ENCODE data around the gene CHD6.

CHD6 gene

GRCh38 chr20:41643504-41643938, 25.3 kb upstream of the CHD6 start:
- H3K27me3 ChIP-seq (ENCODE audit: insufficient read depth, low read length) = peaks cover 57% of the 10 kb centered on the region
- H3K36me3 ChIP-seq (ENCODE audit: insufficient read depth, low read length) = no peaks in the 10 kb centered on the region
- H2AFZ ChIP-seq (ENCODE audit: low read length, unreplicated experiment) = no peak overlapping the region
- no peak overlapping the region for H3K27ac ChIP-seq (ENCODE audit: low read depth, low read length)
- no peak overlapping the region for H3K4me3 ChIP-seq (ENCODE audit: low read depth, low read length)
- peaks cover 6% of the 10 kb centered on the region for H3K4me1 ChIP-seq (ENCODE audit: control insufficient read depth, insufficient read depth, low read length, unreplicated experiment)
- H3K79me2 ChIP-seq (ENCODE audit: control insufficient read depth, insufficient read depth, low read length, unreplicated experiment) = no peaks in the 10 kb centered on the region

- Histone ChIP-seq H3K79me2 (ENCODE audit: control insufficient read depth, insufficient read depth, low read length, unreplicated experiment) (no peaks in the 10 kb centered on the region), H3K4me3 (ENCODE audit: low read depth, low read length) (no peak overlapping the region), H3K27ac (ENCODE audit: low read depth, low read length) (no peak overlapping the region), H2AFZ (ENCODE audit: low read length, unreplicated experiment) (no peak overlapping the region), H3K4me1 (ENCODE audit: control insufficient read depth, insufficient read depth, low read length, unreplicated experiment) (peaks cover 6% of the 10 kb centered on the region), H3K27me3 (ENCODE audit: insufficient read depth, low read length) (peaks cover 53% of the 10 kb centered on the region), H3K36me3 (ENCODE audit: insufficient read depth, low read length) (no peaks in the 10 kb centered on the region)
These were observed 21.5 kb upstream of the CHD6 start for GRCh38 chr20:41639630-41640029.

- no peaks in the 10 kb centered on the region for H3K79me2 ChIP-seq (ENCODE audit: control insufficient read depth, insufficient read depth, low read length, unreplicated experiment)
- H3K27ac ChIP-seq (ENCODE audit: low read depth, low read length) = no peak overlapping the region
- peaks cover 49% of the 10 kb centered on the region for H3K27me3 ChIP-seq (ENCODE audit: insufficient read depth, low read length)
- no peak overlapping the region for H2AFZ ChIP-seq (ENCODE audit: low read length, unreplicated experiment)
- peaks cover 2% of the 10 kb centered on the region for H3K4me1 ChIP-seq (ENCODE audit: control insufficient read depth, insufficient read depth, low read length, unreplicated experiment)
- no peaks in the 10 kb centered on the region for H3K36me3 ChIP-seq (ENCODE audit: insufficient read depth, low read length)
- H3K4me3 ChIP-seq (ENCODE audit: low read depth, low read length) = no peak overlapping the region
These were observed 20.3 kb upstream of the CHD6 start for GRCh38 chr20:41638456-41638855.

- Histone ChIP-seq H3K79me2 (ENCODE audit: control insufficient read depth, insufficient read depth, low read length, unreplicated experiment) (no peaks in the 10 kb centered on the region), H3K27ac (ENCODE audit: low read depth, low read length) (no peak overlapping the region), H3K4me3 (ENCODE audit: low read depth, low read length) (no peak overlapping the region), H3K36me3 (ENCODE audit: insufficient read depth, low read length) (no peaks in the 10 kb centered on the region), H3K27me3 (ENCODE audit: insufficient read depth, low read length) (peaks cover 42% of the 10 kb centered on the region), H2AFZ (ENCODE audit: low read length, unreplicated experiment) (no peak overlapping the region), H3K4me1 (ENCODE audit: control insufficient read depth, insufficient read depth, low read length, unreplicated experiment) (no peaks in the 10 kb centered on the region)
These were observed 17.0 kb upstream of the CHD6 start for GRCh38 chr20:41635158-41635557.

- Histone ChIP-seq H3K36me3 (ENCODE audit: insufficient read depth, low read length) (no peaks in the 10 kb centered on the region), H3K4me1 (ENCODE audit: control insufficient read depth, insufficient read depth, low read length, unreplicated experiment) (no peaks in the 10 kb centered on the region), H3K79me2 (ENCODE audit: control insufficient read depth, insufficient read depth, low read length, unreplicated experiment) (no peaks in the 10 kb centered on the region), H3K4me3 (ENCODE audit: low read depth, low read length) (no peak overlapping the region), H3K27me3 (ENCODE audit: insufficient read depth, low read length) (peaks cover 24% of the 10 kb centered on the region), H3K27ac (ENCODE audit: low read depth, low read length) (no peak overlapping the region), H2AFZ (ENCODE audit: low read length, unreplicated experiment) (no peak overlapping the region)
These were observed 14.7 kb upstream of the CHD6 start for GRCh38 chr20:41632896-41633295.

- no peak overlapping the region for H2AFZ ChIP-seq (ENCODE audit: low read length, unreplicated experiment)
- H3K36me3 ChIP-seq (ENCODE audit: insufficient read depth, low read length) = no peaks in the 10 kb centered on the region
- peaks cover 16% of the 10 kb centered on the region for H3K27me3 ChIP-seq (ENCODE audit: insufficient read depth, low read length)
- H3K79me2 ChIP-seq (ENCODE audit: control insufficient read depth, insufficient read depth, low read length, unreplicated experiment) = no peaks in the 10 kb centered on the region
- H3K4me3 ChIP-seq (ENCODE audit: low read depth, low read length) = no peak overlapping the region
- H3K27ac ChIP-seq (ENCODE audit: low read depth, low read length) = no peak overlapping the region
- H3K4me1 ChIP-seq (ENCODE audit: control insufficient read depth, insufficient read depth, low read length, unreplicated experiment) = no peaks in the 10 kb centered on the region
These were observed 13.6 kb upstream of the CHD6 start for GRCh38 chr20:41631826-41632225.

- Histone ChIP-seq H3K4me1 (ENCODE audit: control insufficient read depth, insufficient read depth, low read length, unreplicated experiment) (no peaks in the 10 kb centered on the region), H3K4me3 (ENCODE audit: low read depth, low read length) (no peak overlapping the region), H3K79me2 (ENCODE audit: control insufficient read depth, insufficient read depth, low read length, unreplicated experiment) (no peaks in the 10 kb centered on the region), H2AFZ (ENCODE audit: low read length, unreplicated experiment) (no peak overlapping the region), H3K27me3 (ENCODE audit: insufficient read depth, low read length) (peaks cover 7% of the 10 kb centered on the region), H3K36me3 (ENCODE audit: insufficient read depth, low read length) (no peaks in the 10 kb centered on the region), H3K27ac (ENCODE audit: low read depth, low read length) (no peak overlapping the region)
These were observed 12.7 kb upstream of the CHD6 start for GRCh38 chr20:41630846-41631245.

GRCh38 chr20:41627611-41628244, 9.6 kb upstream of the CHD6 start:
- H3K36me3 ChIP-seq (ENCODE audit: insufficient read depth, low read length) = no peaks in the 10 kb centered on the region
- H2AFZ ChIP-seq (ENCODE audit: low read length, unreplicated experiment) = no peak overlapping the region
- no peak overlapping the region for H3K4me3 ChIP-seq (ENCODE audit: low read depth, low read length)
- H3K27ac ChIP-seq (ENCODE audit: low read depth, low read length) = no peak overlapping the region
- H3K79me2 ChIP-seq (ENCODE audit: control insufficient read depth, insufficient read depth, low read length, unreplicated experiment) = no peaks in the 10 kb centered on the region
- no peaks in the 10 kb centered on the region for H3K4me1 ChIP-seq (ENCODE audit: control insufficient read depth, insufficient read depth, low read length, unreplicated experiment)
- H3K27me3 ChIP-seq (ENCODE audit: insufficient read depth, low read length) = no peaks in the 10 kb centered on the region

- no peaks in the 10 kb centered on the region for H3K4me1 ChIP-seq (ENCODE audit: control insufficient read depth, insufficient read depth, low read length, unreplicated experiment)
- no peak overlapping the region for H2AFZ ChIP-seq (ENCODE audit: low read length, unreplicated experiment)
- no peaks in the 10 kb centered on the region for H3K27me3 ChIP-seq (ENCODE audit: insufficient read depth, low read length)
- H3K79me2 ChIP-seq (ENCODE audit: control insufficient read depth, insufficient read depth, low read length, unreplicated experiment) = no peaks in the 10 kb centered on the region
- no peak overlapping the region for H3K27ac ChIP-seq (ENCODE audit: low read depth, low read length)
- no peak overlapping the region for H3K4me3 ChIP-seq (ENCODE audit: low read depth, low read length)
- no peaks in the 10 kb centered on the region for H3K36me3 ChIP-seq (ENCODE audit: insufficient read depth, low read length)
These were observed 8.9 kb upstream of the CHD6 start for GRCh38 chr20:41627001-41627495.

GRCh38 chr20:41623625-41624375, 5.6 kb upstream of the CHD6 start:
- H3K4me1 ChIP-seq (ENCODE audit: control insufficient read depth, insufficient read depth, low read length, unreplicated experiment) = no peaks in the 10 kb centered on the region
- H3K36me3 ChIP-seq (ENCODE audit: insufficient read depth, low read length) = no peaks in the 10 kb centered on the region
- no peak overlapping the region for H2AFZ ChIP-seq (ENCODE audit: low read length, unreplicated experiment)
- no peak overlapping the region for H3K27ac ChIP-seq (ENCODE audit: low read depth, low read length)
- no peaks in the 10 kb centered on the region for H3K27me3 ChIP-seq (ENCODE audit: insufficient read depth, low read length)
- no peak overlapping the region for H3K4me3 ChIP-seq (ENCODE audit: low read depth, low read length)
- H3K79me2 ChIP-seq (ENCODE audit: control insufficient read depth, insufficient read depth, low read length, unreplicated experiment) = no peaks in the 10 kb centered on the region

- Histone ChIP-seq H3K4me3 (ENCODE audit: low read depth, low read length) (no peak overlapping the region), H2AFZ (ENCODE audit: low read length, unreplicated experiment) (no peak overlapping the region), H3K4me1 (ENCODE audit: control insufficient read depth, insufficient read depth, low read length, unreplicated experiment) (no peaks in the 10 kb centered on the region), H3K79me2 (ENCODE audit: control insufficient read depth, insufficient read depth, low read length, unreplicated experiment) (peaks cover under 1% of the 10 kb centered on the region), H3K27ac (ENCODE audit: low read depth, low read length) (no peak overlapping the region), H3K36me3 (ENCODE audit: insufficient read depth, low read length) (no peaks in the 10 kb centered on the region), H3K27me3 (ENCODE audit: insufficient read depth, low read length) (no peaks in the 10 kb centered on the region)
These were observed 4.4 kb upstream of the CHD6 start for GRCh38 chr20:41622584-41622983.

All from ACC112 (cell line).